Activated CD4-positive, CD25-positive, alpha-beta regulatory T cell treated with anti-CD3 and anti-CD28 coated beads, Interleukin-2, amount 50 U/mL, for 72 hours (primary cell): ENCODE results near the gene SSH3.
A peak's percentile ranks its signal among the peaks of the same experiment; 100 is the strongest.
"Not testable (repeated sequence)": the region's sequence is repeated elsewhere in the genome, so short reads cannot be mapped to it uniquely, and the experiment has no call there.

ENCODE experiments used
- DNase-seq: peaks from one replicate; pipeline ENCODE4 v3.0.0; 2021

Gene SSH3, protein sequence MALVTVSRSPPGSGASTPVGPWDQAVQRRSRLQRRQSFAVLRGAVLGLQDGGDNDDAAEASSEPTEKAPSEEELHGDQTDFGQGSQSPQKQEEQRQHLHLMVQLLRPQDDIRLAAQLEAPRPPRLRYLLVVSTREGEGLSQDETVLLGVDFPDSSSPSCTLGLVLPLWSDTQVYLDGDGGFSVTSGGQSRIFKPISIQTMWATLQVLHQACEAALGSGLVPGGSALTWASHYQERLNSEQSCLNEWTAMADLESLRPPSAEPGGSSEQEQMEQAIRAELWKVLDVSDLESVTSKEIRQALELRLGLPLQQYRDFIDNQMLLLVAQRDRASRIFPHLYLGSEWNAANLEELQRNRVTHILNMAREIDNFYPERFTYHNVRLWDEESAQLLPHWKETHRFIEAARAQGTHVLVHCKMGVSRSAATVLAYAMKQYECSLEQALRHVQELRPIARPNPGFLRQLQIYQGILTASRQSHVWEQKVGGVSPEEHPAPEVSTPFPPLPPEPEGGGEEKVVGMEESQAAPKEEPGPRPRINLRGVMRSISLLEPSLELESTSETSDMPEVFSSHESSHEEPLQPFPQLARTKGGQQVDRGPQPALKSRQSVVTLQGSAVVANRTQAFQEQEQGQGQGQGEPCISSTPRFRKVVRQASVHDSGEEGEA

DNA sequence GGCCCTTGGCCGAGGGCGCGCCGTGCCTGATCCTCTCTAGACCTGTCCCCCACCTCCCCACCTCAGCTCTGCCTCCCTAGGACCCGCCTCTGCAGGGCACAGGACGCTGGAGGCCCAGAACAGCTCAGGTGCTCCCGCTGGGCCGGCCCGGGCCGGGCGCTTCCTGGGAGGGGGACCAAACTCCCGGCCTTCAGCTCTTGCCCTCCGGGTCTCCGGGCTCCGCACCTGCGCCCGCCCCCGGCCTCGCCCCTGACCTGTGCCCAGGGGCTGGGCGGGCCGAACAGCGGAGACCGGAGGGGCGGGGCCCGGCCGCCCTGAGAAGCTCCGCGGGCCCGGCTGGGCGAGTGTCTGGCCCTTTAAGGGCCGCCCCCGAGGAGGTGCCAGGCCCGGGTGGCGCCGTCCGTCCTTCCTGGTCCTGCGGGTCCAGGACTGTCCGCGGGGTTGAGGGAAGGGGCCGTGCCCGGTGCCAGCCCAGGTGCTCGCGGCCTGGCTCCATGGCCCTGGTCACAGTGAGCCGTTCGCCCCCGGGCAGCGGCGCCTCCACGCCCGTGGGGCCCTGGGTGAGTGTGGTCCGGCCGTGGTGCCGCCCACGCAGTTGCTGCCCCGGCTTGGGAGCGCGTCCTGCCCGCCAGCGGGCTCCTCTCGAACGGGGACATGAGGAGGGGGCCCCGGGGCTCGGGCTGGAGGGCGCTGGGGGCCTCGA is at the start of gene SSH3:
SSH3 (plus strand) TSS at position 399 of the 703 bp plus-strand sequence; CDS start at position 495, 96 bp downstream.
- DNase-seq: peak; percentile 65

DNA sequence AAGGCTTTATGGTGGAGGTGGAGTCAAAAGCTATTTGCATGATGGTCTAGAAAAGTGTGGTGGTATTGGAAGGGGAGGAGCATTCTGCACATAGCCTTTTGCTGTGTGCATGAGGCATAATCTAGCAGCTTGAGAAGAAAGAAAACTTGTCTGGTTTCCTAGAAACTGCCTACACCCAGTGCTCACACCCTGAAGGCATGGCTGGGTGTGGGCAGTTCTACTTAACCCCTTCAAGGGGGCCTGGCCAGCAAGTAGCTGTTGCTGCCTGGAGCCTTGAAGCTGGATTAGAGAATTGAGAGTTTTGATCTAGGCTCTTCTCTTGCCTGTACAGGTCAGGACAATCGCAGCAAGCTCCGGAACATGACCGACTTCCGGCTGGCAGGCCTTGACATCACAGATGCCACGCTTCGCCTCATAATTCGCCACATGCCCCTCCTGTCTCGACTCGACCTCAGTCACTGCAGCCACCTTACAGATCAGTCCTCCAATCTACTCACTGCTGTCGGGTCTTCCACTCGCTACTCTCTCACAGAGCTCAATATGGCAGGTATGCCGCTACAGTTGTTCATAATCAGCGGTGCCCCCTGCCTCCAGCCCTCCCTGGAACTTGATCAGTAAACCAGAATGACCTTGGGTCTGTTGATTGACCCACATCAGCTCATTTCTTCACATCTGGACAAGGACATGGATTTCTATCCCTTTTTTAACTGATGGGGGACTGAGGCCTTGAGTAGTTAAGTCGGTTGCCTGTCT is 49.3 kb upstream of the SSH3 start:
- DNase-seq: no peak

DNA sequence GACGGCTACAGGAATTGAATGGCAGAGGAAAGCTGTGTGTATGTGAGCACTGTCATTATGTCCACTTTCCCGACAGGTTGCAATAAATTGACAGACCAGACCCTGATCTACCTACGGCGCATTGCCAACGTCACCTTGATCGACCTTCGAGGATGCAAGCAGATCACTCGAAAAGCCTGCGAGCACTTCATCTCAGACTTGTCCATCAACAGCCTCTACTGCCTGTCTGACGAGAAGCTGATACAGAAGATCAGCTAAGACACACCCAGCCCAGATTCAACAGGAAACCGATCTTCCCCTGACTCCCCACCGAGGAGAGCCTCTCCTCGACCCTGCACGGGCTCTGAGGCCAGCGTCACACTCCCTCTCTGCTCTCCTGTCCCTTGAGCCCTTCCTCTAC is 48.5 kb upstream of the SSH3 start:
- no peak for DNase-seq

DNA sequence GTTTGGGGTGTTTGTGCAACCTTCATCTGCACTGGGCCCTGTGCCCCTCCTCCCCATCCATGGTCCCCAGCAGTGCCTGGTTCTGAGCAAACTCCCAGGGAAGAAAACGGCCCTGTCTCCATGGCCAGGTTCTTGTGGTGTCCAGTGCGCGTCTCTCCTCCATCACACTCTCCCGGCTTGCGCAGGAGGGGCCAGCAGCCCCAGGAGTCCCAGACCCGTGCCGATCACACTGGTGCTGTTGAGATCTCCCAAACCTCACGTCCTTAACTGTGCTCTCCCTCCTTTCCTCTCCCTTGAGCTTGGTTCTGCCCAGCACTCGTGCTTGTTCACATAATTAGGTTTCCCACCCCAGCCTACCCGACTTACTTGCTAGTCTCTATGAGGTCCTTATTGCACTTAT is 48.0 kb upstream of the SSH3 start:
- no peak for DNase-seq

DNA sequence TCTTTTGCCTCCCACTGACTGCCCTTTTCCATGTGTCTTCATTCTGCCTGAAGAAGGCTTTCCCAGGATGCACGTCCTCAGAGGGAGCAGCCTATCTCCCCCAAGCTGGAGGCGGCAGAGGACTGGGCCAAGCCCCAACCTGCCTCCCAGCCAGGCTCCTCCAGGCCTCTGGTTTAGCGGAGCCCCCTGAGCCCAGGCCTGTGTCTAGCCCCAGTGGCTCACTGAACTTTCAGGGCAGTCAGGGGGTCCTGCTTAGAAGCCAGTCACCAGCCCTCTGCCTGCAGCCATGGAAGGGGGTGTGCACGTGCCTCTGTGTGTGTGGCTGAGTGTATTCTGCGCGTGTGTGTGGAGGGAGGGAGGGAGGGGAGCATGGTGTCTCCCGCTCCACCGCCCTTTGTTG is 47.5 kb upstream of the SSH3 start:
- DNase-seq: no peak

DNA sequence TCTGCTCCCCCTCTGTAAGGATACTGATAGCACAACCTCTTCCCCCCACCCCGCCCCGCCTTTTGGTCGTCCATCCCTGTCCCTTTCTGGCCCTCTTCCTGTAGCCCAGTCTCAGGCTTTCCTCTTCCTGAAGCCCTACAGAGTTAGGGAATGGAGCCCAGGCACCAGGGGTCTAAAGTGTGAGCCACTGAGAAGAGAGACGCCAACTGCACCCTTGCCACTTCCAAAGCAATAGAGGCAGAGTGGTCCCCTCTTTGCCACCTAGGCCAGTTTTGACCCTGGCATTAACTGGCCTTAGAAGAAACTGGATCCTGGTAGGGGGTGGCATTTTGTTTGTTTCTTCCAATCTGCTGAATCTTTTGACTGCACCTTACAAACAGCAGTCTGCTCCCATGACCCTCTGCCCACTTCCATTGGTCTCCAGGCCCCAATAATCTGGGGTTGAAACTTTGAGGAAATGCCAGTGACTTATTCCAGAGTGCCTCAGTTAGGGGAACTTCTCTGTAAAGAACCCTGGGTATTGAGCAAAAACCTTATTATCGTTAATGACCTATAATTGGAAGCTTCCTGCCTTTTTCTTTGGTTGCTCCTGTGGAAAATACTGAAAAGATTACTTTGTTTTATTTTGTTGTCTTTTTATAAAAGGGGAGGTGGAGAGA is 46.7 kb upstream of the SSH3 start:
- DNase-seq: no peak

DNA sequence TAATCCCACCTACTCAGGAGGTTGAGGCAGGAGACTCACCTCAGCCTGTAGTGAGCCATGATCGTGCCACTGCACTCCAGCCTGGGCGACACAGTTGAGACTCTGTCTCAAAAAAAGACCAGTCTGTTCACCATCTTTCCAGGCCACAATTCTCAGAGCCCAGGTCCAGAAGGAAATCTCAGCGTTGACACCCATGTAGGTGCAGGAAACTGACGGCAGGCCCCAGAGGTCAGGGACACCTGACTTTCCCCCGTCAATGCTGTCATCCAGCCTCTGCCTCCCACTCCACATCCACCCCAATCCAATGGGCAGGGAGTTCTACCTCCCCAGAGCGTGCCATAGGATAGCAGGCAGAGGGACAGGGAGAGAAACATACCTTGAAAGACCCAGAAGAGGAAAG is 42.9 kb upstream of the SSH3 start:
- no peak for DNase-seq

DNA sequence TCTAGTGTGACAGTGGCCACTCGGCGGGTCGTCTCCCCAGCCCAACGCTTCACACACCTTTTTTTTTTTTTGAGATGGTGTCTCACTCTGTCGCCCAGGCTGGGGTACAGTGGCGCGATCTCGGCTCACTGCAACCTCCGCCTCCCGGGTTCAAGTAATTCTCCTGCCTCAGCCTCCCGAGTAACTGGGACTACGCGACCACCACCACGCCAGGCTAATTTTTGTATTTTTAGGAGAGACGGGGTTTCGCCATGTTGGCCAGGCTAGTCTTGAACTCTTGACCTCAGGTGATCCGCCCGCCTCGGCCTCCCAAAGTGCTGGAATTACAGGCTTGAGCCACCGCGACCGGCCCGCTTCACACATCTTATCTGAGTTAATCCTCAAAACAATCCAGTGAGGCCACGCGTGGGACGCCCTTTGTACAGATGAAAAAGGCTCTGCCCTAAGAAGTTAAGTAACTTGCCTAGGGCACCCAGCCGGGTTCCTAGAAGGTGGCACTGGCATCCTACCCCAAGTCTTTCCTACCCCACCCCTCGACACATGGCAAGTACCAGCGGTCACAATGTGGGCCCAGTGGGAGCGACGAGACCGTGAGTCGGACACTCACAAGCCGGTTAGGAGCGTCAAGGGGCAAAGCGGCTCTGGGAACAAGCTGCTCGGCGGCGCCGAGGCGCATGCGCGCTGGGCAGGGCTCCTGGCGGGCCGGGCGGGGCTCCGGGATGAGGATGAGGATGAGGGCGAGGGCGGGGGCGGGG is 42.3 kb upstream of the SSH3 start:
- not testable (repeated sequence) for DNase-seq

DNA sequence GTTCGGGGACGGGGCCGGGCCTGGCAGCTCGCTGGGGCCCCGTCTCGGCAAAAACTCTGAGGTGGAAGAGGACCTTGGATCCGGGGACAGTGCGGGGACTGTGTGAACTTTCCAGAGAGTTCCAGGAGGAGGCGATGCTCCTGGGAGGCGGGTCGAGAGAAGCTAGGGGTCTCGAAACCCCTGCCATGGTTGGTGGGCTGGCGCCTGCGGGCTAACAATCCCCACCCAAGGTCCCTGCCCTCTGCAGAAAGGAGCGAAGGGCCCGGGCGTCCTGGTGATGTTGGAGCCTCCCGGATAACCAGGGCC is 41.7 kb upstream of the SSH3 start:
- no peak for DNase-seq

DNA sequence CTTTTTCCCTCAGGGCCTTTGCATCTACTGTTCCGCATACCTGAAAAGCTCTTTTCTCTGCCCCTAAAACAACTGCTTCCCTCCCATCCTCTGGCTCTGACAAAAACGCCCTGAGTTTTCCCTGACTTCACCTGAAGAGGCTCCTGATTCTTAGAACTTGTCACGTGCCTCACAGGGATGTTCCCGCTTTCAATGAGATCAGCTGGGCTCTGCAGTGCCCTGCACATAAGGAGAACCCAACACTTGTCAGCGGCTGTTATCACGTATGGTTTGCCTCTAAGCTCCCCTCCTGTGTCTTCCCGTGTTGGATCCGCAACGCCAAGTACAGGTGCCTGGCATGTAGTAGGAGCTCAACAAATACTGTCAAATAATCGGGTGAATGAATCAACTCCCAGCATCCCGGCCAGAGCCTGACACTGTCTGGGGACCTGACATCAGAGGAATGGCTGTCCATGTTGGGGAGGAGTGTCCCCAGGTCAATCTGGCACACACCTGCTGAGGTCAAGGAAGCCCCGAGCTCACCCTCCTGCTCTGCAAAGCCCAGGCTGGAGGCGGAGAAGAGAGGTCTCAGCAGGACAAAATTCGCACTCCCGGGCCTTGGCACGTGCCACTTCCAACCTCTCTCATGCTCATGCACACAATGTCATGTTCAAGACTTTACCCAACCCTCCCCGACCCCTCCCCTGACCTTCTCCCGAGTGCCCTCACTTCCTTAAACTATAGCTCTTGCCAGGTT is 41.2 kb upstream of the SSH3 start:
- no peak for DNase-seq

DNA sequence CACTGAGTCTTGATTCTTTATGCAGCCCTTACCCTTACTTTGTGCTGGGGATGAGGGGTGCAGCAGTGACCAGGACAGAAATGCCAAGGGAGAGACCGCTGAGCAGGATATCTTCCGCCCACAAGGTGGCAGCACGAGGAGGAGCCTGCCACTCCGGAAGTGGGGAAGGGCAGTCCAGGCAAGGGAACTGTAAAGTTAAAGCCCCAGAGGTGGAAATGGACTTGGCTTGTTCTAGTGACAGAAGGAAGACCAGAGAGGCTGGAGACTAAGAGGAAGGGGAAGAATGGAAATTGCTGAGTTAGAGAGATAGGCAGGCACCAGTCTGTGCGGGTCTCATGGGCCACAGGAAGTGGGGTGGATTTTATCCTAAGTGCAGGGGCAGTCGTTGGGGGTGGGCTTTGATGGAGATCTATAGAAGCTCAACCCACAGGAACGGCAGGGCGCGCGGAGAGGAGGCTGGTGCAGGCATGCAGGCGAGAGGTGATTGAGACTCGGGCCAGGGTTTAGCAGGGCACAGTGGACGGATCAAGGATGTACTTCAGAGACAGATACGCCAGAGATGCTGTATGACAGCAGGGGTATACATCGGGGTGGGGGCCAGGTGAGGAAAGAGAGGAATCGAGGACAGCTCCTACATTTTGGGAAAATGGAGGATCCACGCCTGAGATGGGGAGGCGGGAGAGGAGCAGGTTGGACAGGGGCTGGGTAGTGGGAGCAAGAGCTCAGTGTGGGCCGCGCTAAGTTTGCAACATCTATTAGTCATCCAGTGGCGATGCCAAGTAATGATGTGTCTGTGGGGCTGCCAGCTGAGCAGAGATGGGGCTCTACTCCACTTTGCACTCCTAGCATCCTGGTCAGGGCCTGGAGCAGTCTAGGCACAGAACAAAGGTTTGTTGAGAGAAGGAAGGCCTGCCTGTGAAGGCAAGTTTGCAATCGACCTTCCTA is 40.3 kb upstream of the SSH3 start:
- DNase-seq: peak; percentile 79

DNA sequence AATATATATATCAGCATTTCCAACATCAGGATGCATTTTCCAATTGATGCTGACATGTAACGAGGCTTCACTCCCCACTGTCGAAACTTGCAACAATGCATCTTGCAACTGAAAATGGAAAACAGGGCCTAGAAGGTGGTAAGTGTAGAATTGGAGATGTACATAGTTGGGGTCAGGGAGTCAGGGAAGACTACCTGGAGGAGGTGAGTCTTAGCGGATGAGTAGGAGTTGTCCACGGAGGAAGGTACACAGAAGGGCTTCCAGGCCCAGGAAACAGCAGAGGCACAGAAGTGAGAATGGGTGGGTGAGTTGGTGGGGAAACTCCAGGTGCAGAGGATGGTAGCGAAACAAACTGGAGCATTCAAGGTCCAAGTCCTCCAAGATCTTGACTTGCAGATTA is 39.1 kb upstream of the SSH3 start:
- DNase-seq: no peak

DNA sequence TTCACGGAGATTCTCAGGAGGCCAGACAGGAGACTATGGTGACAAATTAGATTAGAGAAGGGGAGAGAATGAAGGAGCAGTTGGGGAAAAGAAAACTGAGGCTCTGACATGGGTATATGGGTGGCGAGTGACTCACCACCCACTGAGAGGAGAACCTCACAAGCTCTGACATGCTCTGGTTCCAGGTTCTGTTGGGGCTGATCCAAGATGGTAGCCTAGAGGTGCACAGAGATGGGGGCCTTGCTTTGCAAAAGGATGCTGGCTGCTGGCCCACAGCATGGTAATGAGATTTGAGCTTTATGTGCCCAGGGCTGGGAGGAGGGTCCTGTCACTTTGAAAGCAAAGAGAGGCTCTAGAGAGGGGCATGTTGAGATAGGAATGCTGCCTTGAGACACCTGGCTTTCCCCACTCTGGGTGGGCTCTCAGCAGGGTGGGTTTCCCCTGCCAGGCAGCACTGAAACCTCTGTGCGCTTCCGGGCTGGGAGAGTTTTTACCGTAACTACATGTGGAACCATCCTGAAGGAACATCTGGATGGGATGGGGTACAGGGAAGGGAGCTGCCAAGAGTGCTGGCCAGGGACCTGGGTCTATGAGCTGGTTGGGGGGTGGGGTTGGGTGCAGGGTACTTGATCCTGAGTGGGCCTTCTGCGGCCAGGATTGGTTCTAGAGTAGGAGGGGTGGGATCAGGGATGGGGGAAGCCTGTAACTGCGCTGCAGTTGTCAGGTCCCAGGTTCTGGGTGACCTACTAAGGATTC is 38.3 kb upstream of the SSH3 start:
- no peak for DNase-seq

DNA sequence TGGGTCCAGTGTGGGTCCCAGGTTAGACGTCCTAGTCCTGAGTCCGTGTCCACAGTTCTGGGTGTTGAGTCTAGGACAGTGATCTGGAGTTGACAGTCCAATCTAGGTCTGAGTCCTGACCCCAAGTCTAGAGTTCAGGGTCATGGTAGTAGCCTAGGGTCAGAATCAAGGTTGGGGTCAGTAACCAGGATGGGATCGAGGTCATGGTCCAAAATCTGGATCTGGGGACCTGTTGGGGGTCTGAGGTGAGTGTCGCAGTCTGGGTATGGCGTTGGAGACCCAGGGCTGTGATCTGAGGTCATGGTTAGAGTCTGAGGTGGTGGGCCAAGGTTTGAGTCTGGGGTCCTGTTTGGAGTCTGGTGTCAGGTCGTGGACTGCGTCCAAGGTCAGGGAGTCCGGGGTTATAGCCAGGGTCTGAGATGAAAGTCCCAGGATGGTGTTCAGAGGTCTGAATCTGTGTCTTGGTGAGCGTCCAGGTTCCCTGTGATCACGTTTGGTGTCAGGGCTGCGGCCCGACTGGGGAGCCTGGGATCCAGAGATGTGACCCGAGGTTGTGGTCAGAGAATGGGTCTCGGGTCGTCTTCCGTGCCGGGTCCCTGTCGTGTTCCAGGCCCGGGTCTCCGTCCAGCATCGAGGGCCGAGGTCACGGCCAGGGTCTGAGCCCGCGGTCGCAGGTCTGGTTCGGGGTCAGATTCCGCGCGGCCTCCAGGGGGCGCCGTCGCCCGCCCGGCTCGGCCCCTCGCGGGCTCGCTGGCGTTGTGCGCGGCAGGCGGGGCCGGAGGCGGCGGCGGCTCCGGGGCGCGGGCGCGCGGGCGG is 37.5 kb upstream of the SSH3 start:
- peak; percentile 86 for DNase-seq

DNA sequence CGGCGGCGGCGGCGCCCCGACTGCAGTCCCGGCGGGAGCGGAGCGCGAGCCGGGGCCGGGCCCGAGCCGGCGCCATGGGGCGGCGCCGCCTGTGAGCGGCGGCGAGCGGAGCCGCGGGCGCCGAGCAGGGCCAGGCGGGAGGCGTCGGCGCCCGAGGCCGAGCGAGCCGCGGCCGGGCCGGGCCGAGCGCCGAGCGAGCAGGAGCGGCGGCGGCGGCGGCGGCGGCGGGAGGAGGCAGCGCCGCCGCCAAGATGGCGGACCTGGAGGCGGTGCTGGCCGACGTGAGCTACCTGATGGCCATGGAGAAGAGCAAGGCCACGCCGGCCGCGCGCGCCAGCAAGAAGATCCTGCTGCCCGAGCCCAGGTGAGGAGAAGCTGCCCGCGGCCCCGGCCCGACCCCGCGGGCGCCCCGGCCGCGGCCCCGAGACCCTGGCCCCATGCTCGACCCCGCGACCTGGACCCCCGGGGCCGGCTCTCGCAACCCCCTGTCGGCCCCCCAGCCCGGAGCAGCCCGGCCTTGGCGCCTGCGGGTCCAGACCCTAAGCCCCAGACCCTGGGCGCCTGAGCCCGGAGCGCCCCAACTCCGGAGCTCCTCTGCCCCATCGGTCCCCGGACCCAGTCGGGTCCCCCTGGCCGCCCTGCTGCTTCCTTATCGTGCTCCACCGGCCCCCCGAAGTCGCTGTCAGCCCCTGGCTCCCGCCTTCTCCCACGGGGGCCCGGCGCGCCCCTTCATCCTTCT is 36.7 kb upstream of the SSH3 start, which contains the start of gene GRK2:
GRK2 (plus strand) TSS at position 25 of the 739 bp plus-strand sequence; CDS start at position 252, 227 bp downstream.
- no peak for DNase-seq

DNA sequence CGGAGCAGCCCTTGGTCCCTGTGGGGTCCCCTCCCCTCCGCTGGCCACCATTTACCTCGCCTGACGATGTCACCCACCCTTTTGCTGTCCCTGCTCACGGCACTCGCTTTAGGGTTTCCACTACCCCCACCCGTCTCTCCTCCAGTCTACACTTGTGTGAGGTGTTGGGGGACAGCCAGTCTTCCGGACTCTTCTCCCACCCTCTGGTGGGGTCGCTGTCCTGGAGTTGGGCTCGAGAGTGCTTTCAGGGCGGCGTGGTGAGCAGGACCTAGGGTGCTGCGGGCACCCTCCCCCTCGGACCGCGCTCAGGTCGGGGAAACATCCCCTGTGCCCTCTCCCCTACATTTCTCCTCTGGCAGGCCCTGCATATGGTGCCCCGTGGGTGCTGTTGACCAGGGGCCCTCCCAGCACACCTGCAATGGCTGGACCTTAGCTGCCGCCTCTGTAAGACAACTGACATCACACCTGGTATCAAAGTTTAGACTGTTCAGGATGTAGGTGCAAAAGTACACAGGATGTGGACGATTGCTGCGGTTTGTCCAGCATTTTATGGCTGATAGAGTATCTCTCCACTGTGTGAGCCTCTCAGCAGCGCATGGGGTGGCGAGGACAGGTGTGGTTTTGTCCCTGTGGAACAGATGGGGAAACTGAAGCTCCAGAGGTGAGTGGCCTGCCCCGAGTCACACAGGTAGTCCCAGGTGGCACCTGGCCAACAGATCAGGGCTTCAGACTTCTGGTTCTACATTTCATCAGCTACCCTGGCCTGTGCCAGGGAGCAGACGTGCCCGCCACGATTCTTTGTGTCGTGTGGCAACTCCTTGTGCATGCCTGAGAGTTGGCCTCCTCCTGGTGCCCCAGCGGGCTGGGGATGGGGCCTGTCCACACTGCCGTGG is 35.9 kb upstream of the SSH3 start:
- DNase-seq: no peak
